SK-N-SH (cell line): ENCODE results near the gene MTR.

Experiments
- CTCF ChIP-seq: fragments of 200-600 bp; sonication (generic); IDR thresholded peaks from 2 replicates; pipeline ENCODE4 v1.6.1; 2017; ENCODE audit warnings: antibody characterized with exemption, mild to moderate bottlenecking, moderate library complexity
- FOXJ3 ChIP-seq: sonication (generic); formaldehyde crosslinking; IDR thresholded peaks from 2 replicates; pipeline ENCODE4 v1.5.1; 2020; ENCODE audit warnings: mild to moderate bottlenecking, missing genetic modification reagents
- GABPA ChIP-seq: IDR thresholded peaks from 2 replicates; pipeline ENCODE4 v1.4.0; 2012; ENCODE audit warnings: low read depth, mild to moderate bottlenecking
- JUND ChIP-seq: IDR thresholded peaks from 2 replicates; pipeline ENCODE4 v1.4.0; 2012
- MXI1 ChIP-seq: IDR thresholded peaks from 2 replicates; pipeline ENCODE4 v1.6.1; 2012; ENCODE audit warnings: mild to moderate bottlenecking, low read depth, low read length, improper control_type of control experiment
- RCOR1 ChIP-seq: fragments of 150-350 bp; IDR thresholded peaks from 2 replicates; pipeline ENCODE4 v1.6.1; 2017; ENCODE audit warnings: antibody characterized with exemption, low read length
- SIN3A ChIP-seq: IDR thresholded peaks from 2 replicates; pipeline ENCODE4 v1.6.1; 2012; ENCODE audit warnings: low read depth, mild to moderate bottlenecking, low read length, moderate library complexity, borderline replicate concordance
- SMC3 ChIP-seq: IDR thresholded peaks from 2 replicates; pipeline ENCODE4 v1.6.1; 2012; ENCODE audit warnings: low read depth, low read length, improper control_type of control experiment
- USF2 ChIP-seq: fragments of 150-350 bp; IDR thresholded peaks from 2 replicates; pipeline ENCODE4 v1.6.1; 2017; ENCODE audit warnings: antibody characterized with exemption, low read length, low read depth, borderline replicate concordance
- YY1 ChIP-seq: IDR thresholded peaks from 2 replicates; pipeline ENCODE4 v1.4.0; 2012; ENCODE audit warnings: low read depth, mild to moderate bottlenecking
- TF ChIP-seq, protein P1 (sequence below): IDR thresholded peaks from 2 replicates; pipeline ENCODE4 v1.6.1; 2012; ENCODE audit warnings: mild to moderate bottlenecking, low read depth, low read length, moderate library complexity

- no peak for TF ChIP-seq RCOR1
- no peak for TF ChIP-seq CTCF
- no peak for TF ChIP-seq MXI1
- TF ChIP-seq USF2, result no peak
- TF ChIP-seq JUND, result no peak
- TF ChIP-seq, protein P1, sequence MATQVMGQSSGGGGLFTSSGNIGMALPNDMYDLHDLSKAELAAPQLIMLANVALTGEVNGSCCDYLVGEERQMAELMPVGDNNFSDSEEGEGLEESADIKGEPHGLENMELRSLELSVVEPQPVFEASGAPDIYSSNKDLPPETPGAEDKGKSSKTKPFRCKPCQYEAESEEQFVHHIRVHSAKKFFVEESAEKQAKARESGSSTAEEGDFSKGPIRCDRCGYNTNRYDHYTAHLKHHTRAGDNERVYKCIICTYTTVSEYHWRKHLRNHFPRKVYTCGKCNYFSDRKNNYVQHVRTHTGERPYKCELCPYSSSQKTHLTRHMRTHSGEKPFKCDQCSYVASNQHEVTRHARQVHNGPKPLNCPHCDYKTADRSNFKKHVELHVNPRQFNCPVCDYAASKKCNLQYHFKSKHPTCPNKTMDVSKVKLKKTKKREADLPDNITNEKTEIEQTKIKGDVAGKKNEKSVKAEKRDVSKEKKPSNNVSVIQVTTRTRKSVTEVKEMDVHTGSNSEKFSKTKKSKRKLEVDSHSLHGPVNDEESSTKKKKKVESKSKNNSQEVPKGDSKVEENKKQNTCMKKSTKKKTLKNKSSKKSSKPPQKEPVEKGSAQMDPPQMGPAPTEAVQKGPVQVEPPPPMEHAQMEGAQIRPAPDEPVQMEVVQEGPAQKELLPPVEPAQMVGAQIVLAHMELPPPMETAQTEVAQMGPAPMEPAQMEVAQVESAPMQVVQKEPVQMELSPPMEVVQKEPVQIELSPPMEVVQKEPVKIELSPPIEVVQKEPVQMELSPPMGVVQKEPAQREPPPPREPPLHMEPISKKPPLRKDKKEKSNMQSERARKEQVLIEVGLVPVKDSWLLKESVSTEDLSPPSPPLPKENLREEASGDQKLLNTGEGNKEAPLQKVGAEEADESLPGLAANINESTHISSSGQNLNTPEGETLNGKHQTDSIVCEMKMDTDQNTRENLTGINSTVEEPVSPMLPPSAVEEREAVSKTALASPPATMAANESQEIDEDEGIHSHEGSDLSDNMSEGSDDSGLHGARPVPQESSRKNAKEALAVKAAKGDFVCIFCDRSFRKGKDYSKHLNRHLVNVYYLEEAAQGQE, result no peak
- no peak for TF ChIP-seq GABPA
- no peak for TF ChIP-seq SMC3
- no peak for TF ChIP-seq SIN3A
- TF ChIP-seq YY1, result no peak
- no peak for TF ChIP-seq FOXJ3 (CRISPR knock-in tag)
Measured at GRCh38 chr1:236944556-236944955, 149.5 kb downstream of the MTR start.
